HG03354 (cell line): ENCODE data around the gene RAET1E.
"Not testable (repeated sequence)": the region's sequence is repeated elsewhere in the genome, so short reads cannot be mapped to it uniquely, and the experiment has no call there.

ENCODE experiments used
- ATAC-seq: cut with Tn5 transposase; IDR thresholded peaks from one replicate; pipeline ENCODE4 v1.9.1; 2021; ENCODE audit warnings: mild to moderate bottlenecking; ENCODE audit not compliant: unreplicated experiment, poor library complexity, severe bottlenecking

RAET1E gene, protein sequence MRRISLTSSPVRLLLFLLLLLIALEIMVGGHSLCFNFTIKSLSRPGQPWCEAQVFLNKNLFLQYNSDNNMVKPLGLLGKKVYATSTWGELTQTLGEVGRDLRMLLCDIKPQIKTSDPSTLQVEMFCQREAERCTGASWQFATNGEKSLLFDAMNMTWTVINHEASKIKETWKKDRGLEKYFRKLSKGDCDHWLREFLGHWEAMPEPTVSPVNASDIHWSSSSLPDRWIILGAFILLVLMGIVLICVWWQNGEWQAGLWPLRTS

DNA sequence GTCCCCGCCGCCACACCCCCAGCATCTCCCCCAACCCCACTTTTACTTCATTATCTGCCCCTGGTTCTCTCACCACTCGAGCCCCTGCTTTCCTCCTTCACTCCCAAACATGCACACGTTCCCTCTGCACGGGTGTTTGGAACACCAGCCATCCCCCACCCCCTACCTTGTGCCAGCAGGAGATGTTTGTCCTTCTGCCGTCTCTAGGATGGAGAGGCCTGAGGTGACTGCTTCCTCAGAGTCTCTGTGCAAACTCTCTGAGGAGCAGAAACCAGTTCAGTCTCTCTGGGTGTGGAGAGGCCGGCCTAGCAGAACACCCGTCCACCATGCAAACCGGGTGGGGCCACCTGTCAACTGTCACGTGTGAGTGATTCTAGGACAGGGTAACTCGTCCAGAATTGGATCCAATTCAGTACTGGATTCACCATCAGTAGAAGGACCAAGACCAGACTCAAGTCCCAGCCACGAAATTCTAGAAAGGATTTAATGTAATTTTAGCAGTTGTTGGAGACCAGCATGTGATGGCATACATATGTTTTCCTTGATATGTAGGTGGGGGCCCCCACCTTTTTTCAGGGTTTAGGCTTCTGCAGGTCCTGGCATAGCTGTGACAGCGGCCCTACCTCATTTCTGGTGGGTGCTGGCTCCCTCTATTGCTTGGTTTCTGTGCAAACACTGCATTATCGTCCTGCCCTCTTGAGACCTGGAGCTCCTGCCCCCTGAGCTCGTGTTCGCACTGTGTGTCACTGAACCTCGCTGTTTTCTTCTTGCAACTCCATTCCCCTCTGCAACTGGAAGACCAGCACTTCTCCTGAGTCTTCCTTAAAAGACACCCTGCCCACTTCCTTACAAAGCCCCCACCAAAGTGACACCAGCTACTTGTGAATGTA lies at the start of gene RAET1E:
TSS of gene RAET1E (minus strand) at position 259 of the 890 bp plus-strand sequence. CDS start 7,212 bp downstream, outside the sequence.
- no peak for ATAC-seq

GRCh38 chr6:149947533-149947932 lies 49.6 kb upstream of the RAET1E start:
- not testable (repeated sequence) for ATAC-seq

DNA sequence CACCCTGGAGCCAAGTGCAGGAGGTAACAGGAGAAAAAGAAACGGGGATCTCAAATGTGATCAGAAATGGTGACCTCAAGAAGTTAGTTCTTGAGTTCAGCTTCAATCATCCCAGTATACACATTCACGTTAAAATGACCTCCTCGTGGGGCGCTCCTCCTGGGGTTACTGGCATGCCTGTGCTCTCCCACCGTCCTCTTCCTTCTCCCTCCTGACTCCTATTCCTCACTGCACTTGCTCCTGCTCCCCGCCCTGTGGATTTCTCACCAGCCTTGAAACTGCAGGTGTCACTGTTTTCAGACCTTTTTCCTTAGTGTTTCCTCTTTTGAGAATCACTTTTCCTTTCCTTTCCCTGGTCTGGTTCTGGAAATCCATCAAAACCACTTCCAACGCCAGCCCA lies 48.7 kb upstream of the RAET1E start:
- not testable (repeated sequence) for ATAC-seq

GRCh38 chr6:149945276-149945675 lies 47.4 kb upstream of the RAET1E start:
- not testable (repeated sequence) for ATAC-seq

GRCh38 chr6:149943321-149943720 lies 45.4 kb upstream of the RAET1E start:
- not testable (repeated sequence) for ATAC-seq

GRCh38 chr6:149942461-149942829 lies 44.5 kb upstream of the RAET1E start:
- ATAC-seq: no peak

DNA sequence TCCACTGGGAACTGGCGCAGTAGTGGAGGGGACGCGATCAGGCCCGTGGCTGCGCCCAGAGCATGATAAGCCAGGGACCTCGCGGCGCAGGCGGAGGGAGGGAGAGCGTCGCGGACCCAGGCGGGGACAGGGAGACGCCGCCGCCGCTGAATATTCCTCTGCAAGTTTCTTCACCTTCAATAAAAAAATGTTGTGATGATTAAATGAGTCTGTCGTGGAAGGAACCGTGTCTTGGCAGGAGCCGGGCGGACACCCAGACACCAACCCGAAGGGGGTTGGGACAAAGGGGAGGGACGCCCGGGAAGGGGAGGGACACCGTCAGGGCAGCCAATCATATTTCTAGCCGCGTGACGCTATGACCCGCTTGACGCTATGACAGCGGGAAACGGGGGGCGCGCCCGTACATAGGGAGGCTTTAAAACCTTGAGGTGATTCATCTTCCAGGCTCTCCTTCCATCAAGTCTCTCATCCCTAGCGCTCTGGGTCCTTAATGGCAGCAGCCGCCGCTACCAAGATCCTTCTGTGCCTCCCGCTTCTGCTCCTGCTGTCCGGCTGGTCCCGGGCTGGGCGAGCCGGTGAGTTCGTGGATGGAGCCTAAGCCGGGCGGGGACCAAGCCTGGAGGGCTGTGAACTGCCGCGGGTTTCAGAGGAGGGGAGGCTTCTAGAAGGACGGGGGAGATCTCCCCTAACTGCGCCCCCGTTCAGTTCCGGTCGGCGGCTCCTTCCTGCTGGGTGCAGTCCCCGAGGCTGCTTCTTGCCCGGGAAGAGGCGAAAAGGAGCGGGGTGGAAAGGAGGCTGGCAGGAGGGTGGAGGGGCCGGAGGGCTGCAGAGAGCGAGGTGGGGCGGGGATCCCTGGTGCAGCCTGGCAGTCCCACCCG lies 43.9 kb upstream of the RAET1E start, which contains the start of gene ULBP2:
TSS of gene ULBP2 (plus strand) at position 432 of the 878 bp plus-strand sequence. CDS start at position 491, 59 bp downstream.
- no peak for ATAC-seq

GRCh38 chr6:149940672-149940982 lies 42.7 kb upstream of the RAET1E start:
- no peak for ATAC-seq

DNA sequence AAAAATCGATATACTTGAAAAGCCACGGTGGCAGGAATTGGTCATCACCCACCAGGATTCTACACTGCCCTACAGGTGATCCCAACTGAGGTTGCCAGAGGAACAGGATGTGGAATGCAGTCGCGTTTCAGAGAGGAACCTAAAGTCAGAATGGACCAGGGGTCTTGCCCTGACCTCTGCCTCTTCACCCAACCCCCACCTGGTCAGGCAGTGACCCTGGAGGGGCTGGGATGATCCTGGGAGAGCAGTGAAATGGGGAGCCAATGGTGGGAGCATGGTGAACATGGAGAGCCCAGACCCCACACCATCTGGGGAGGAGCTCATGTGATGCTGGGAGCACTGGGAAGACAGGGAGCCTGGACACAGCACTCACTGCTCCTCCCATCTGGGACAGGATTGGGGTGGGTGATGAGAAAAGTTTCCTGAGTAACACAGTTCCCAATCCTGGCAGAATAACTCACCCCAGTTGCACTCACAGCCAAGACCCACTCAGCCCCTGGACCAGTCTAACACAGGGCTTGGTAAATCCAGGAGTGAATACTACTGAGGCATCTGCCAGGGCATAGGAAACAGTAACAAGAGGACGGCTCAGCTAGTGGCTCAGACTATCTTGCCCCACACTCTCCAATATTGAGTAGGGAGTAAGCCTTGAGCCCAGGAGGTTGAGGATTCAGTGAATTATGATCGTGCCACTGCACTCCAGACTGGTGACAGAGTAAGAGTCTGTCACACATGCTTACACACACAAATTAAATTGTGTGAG lies 42.2 kb upstream of the RAET1E start:
- no peak for ATAC-seq

DNA sequence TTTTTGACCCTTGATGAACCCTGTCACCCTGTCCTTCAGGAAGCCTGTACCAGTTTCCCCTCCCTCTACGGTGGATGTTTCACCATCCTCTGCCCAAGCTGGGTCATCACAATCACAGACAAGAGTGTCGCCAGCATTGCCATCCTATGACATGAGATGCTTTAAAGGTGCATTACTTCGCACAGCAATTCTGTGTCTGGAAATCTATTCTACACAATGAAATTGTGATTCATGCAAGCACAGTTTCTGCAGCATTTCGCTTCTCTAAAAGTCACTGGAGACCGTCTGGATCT lies 41.4 kb upstream of the RAET1E start:
- ATAC-seq: no peak

DNA sequence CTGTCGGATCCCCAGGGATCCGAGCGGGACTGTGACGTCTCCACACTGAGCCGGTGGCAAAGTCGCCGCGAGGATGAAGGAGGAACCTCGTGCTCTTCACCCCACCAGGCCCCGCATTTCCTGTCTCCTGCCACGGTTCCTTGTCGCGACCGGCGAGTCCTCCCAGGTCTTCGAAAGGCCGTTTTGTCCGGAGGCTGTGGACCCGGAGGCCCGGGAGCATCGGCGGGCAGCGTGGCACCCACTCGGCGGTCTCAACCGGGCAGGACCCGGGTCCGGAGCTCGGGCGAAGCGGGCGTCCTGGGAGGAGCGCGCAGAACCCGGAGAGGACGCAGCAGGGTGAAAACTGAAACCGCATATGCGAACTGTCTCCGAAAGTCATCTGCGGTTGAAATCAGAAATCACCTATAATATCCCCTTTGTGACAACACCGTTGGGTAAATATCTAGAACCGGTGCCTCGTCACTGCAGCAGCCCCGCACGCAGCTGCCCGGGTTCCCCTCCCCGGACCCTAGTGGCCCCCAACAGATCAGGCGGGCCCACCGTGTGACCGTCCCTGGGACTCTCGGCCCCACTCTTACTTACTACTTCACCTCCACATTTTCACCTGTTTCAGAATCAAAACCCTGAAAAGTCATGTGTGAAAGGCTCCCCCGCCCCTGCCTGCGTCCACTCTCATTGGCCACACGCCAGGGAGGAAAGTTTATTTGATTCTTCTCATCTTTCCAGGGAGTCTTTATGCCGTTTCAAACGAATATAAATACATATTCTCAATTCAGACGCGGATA lies 40.9 kb upstream of the RAET1E start:
- ATAC-seq: peak; percentile 87

- ATAC-seq: not testable (repeated sequence)
Measured at GRCh38 chr6:149938013-149938570, 40.2 kb upstream of the RAET1E start.

DNA sequence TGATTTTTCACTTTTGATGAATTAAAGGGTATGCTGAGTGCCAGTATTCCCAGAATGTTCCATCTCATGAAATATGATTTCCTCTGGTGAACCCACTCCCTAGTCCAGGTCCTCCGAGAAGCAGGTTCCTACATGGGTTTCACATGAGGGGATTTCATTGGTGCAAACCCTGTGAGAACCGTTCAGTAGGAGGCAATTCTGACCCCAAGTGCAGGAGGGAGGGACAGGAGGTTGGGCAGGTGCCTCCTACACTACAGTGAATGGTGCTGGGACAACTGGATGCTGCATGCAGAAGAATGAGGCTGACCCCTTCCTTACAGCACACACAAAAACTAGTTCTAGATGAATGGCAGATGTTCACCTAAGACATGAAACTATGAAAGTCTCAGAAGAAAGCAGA lies 38.8 kb upstream of the RAET1E start:
- no peak for ATAC-seq

- no peak for ATAC-seq
Measured at GRCh38 chr6:149935668-149936067, 37.8 kb upstream of the RAET1E start.

GRCh38 chr6:149935246-149935645 lies 37.3 kb upstream of the RAET1E start:
- ATAC-seq: no peak

DNA sequence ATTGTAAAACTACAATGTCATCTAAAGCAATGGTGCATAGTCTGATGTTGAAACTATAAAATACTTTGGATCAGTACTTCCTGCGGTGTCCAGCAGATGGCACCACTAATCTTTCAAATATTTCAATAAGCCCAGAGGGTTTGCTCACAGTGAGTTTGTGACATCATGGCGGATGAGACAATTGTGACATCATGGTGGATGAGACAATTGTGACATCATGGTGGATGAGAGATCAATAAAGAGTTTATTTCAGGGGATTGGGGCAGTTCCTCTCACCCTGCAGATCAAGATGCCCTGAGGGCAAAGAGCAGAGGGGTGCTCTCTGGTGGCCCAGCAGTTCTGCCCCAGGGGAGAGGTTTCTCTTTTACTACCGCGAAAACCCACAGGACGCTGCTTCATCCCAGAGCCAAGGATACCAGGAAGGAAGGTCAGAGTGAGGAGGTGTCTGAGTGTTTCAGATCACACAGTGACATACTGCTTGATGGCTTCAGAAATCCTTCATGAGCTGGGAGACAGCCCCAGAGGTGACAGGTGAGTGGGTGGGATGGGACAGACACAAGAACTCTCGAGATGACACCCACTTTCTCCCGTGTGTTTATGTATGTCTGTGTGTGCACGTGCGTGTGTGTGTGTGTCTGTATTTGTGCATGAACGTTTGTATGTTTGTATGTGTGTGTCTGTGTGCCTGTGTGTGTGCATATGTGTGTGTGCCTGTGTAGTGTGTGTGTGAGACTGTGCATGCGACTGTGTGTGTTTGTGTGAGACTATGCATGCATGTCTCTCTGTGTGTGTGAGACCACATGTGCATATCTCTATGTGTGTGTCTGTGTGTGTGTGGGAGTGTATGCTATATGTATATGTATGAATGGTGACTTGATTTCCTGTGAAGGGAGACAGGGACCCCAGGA lies 36.6 kb upstream of the RAET1E start:
- no peak for ATAC-seq

DNA sequence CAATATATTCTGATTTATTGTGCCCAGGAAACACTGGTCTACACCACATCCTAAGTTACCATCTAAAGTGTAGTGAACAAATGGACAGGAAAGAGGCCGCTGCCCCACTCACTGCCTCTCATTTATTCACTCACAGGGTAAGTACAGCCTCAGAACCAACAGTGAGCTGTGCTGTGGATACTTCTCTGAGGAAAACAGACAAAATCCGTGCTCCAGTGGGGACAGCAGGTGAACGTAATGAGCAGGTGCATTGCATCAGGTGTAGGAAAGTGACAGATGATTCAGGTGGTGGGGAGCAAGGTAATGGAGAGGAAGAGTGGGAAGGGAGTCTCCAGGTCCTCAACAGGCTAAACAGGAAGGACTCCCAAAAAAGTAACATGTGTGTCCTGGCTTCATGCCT lies 35.5 kb upstream of the RAET1E start:
- ATAC-seq: no peak

DNA sequence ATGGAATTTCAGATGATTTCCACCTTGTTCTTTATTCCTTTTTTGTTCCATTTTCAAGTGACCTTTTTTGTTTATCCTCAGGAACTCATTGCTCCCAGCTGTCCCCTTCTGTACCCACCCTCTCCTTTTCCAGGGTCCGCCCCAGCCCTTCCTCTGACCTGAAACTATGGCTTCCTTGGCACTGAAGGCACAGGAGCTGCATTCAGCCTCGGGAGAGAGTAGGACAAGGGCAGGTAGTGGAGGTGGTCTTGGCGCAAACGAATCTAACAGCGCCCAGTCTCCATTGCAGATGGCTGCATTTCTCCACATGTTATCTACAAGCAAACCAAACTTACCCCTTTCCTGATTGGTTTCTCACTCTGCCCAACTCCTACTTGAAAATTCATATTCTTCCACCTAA lies 35.1 kb upstream of the RAET1E start:
- ATAC-seq: no peak
